Gastroesophageal sphincter (tissue), 3 donors: ENCODE data around the gene CATSPERZ.

Source experiments
- CTCF ChIP-seq, 4 experiments: fragments of 200-600 bp in 2 of 4; fragments of 450-650 bp in 2 of 4; sonication (generic) in 1 of 4; IDR thresholded peaks; one replicate each; pipeline ENCODE4 v1.5.1; 2017 to 2019; ENCODE audit warnings: antibody characterized with exemption in 4 of 4, mild to moderate bottlenecking in 2 of 4, moderate library complexity in 2 of 4
- POLR2A ChIP-seq, 2 donors: fragments of 450-650 bp; IDR thresholded peaks; one replicate each; pipeline ENCODE4 v1.6.1; 2017; ENCODE audit warnings: antibody characterized with exemption in 2 of 2, mild to moderate bottlenecking in 2 of 2, moderate library complexity in 1 of 2

GRCh38 chr11:64317325-64317960 is 17.3 kb downstream of the CATSPERZ start, which contains the start of gene TRMT112:
- TF ChIP-seq CTCF (IDR thresholded peaks at IDR 0.05), result no peak
- TF ChIP-seq POLR2A (IDR thresholded peaks at IDR 0.05), result peak; percentile 80 to 84
